HG02642 (cell line): ENCODE measurements around the gene GPR139.

ENCODE experiments used
- ATAC-seq: cut with Tn5 transposase; IDR thresholded peaks from one replicate; pipeline ENCODE4 v1.9.1; 2021; ENCODE audit warnings: mild to moderate bottlenecking; ENCODE audit not compliant: unreplicated experiment, poor library complexity

Gene GPR139

DNA sequence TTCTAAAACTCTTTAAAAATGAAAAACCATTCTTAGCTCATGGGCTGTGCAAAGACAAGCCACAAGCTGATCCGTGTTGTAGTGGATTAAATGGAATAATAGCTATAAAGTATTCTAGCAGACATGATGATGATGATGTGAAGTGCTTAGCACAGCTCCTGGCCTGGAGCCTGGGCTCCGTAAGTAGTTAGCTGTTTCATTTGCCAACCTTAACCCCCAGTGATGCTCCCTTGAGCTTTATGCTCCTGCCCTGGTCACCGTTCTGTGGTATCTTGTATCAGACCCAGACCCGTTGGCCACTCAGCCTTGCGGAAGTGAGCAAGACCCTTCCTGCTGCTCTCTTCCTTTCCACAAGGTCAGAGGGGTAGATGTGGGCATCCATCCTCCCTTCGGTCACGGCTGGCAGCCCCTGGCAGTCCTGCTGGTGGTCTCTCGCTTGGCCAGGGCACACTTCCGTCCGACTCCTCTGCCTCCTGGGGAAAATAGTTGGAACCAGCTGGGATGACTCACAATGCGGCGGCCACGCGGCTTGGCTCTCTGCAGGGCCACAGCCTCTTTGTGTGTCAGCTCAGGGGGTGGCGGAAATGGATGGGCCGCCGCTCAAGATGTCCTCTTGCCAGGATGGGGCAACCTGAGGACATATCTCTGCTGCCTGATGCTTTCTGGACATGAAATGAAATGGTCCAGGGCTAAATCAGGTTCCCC is 79.1 kb downstream of the GPR139 start:
- no peak for ATAC-seq

DNA sequence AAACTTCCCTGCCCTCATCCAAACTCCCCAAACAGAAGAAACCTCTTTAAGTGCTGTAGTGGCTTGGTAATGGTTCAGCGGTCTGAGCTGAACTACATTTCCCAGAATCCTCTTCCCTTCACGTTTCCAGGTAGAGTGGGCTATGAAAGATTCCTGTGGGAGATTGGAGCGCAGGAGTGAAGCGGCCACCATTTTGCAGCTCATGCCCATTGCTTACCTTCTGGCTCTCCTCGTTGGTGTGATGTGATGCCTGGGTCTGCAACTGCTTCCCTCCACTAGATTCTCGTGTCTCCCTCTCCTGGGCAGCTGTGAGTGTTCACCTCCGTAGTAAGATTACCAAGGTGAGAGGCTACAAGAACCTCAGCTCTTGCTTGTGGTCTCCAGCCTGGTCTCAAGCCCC is 82.1 kb downstream of the GPR139 start:
- no peak for ATAC-seq

DNA sequence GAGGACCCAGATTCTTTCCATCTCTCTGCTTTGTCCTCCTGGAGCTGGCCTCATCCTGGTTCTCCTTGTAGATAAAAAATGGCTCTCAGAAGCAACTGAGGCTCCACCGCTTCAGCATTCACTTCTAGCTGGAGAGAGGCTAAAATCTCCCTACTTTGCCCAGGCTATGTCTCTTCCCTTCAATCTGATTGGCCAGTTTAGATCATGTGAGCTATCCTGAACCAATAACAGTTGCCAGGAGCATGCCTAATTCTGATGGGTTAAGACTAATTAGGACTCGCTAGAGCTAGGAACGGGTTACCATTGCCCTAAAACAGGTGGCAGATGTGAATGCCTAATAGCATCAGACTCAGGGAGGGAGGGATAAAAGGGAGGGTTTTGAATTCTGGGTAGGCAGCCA is 89.6 kb downstream of the GPR139 start:
- no peak for ATAC-seq
